H1 (cell line): ENCODE results near the gene BAK1. TPM values are rescaled to one million over a fixed set of nuclear protein-coding genes. Genes with fewer than 3 reads are reported as not detected.

Experiments used
- CTCF ChIA-PET: fragments of 300-600 bp; sonication (Branson Sonifier 250); formaldehyde crosslinking; loops from one replicate; lab custom pipeline; 2021; ENCODE audit not compliant: partially characterized antibody; lab: Charles Lee
- POLR2A ChIA-PET: fragments of 300-600 bp; sonication (Branson Sonifier 250); formaldehyde crosslinking; loops from one replicate; lab custom pipeline; 2021; ENCODE audit warnings: inconsistent platforms; ENCODE audit not compliant: partially characterized antibody; lab: Charles Lee
- DNase-seq, 2 experiments: peaks; one replicate each; pipeline versions ENCODE4 v3.0.0 to v3.0.0-alpha.2; 2010 to 2022; ENCODE audit warnings: low spot score in 2 of 2, low read depth in 1 of 2, mixed read lengths in 1 of 2
- FAIRE-seq: peaks from 2 replicates; lab custom pipeline; 2011; peaks lifted over from hg19 to GRCh38; lab: Jason Lieb, UNC
- H2AFZ ChIP-seq: 2 replicates; pipeline ENCODE4 v1.8.1; 2012; ENCODE audit warnings: low read length, inconsistent platforms
- H2AK5ac ChIP-seq: 2 replicates; pipeline ENCODE4 v1.6.1; 2013; ENCODE audit warnings: low read depth, low read length
- H2BK120ac ChIP-seq: replicated peaks from 2 replicates; pipeline ENCODE3; 2013; ENCODE audit warnings: low read depth, low read length, inconsistent platforms
- H2BK12ac ChIP-seq: 2 replicates; pipeline ENCODE4 v1.6.1; 2013; ENCODE audit warnings: low read depth, low read length
- H2BK15ac ChIP-seq: 2 replicates; pipeline ENCODE4 v1.6.1; 2013; ENCODE audit warnings: low read length
- H2BK20ac ChIP-seq: 2 replicates; pipeline ENCODE4 v1.6.1; 2013; ENCODE audit warnings: low read length
- H2BK5ac ChIP-seq: 2 replicates; pipeline ENCODE4 v1.6.1; 2013; ENCODE audit warnings: low read depth, low read length
- H3K14ac ChIP-seq: 2 replicates; pipeline ENCODE4 v1.6.1; 2013; ENCODE audit warnings: inconsistent platforms; ENCODE audit not compliant: insufficient read length
- H3K18ac ChIP-seq: 2 replicates; pipeline ENCODE4 v1.6.1; 2013; ENCODE audit warnings: low read length; ENCODE audit errors: extremely low read depth
- H3K23ac ChIP-seq: 2 replicates; pipeline ENCODE4 v1.6.1; 2013; ENCODE audit warnings: inconsistent platforms; ENCODE audit not compliant: insufficient read length
- H3K23me2 ChIP-seq: 2 replicates; pipeline ENCODE4 v1.6.1; 2013; ENCODE audit warnings: low read depth, low read length
- H3K27ac ChIP-seq: 2 replicates; pipeline ENCODE4 v1.6.1; 2011; ENCODE audit warnings: low read depth, low read length, inconsistent platforms
- H3K27me3 ChIP-seq, 4 experiments: replicated peaks in 1 of 4; 1 replicate in 1 of 4; 2 replicates in 3 of 4; pipeline versions ENCODE4 v1.6.1 to v1.8.1; 2011 to 2013; ENCODE audit warnings: low read length in 3 of 4, mild to moderate bottlenecking in 3 of 4, inconsistent platforms in 2 of 4, mixed read lengths in 2 of 4, moderate library complexity in 1 of 4; ENCODE audit not compliant: control insufficient read depth in 3 of 4, insufficient read depth in 3 of 4; ENCODE audit errors: extremely low read depth in 1 of 4
- H3K36me3 ChIP-seq, 4 experiments: 2 replicates each; pipeline versions ENCODE4 v1.6.1 to v1.8.1; 2011 to 2013; ENCODE audit warnings: mild to moderate bottlenecking in 4 of 4, low read length in 3 of 4, moderate library complexity in 2 of 4, control low read depth in 1 of 4, inconsistent platforms in 1 of 4; ENCODE audit not compliant: insufficient read depth in 4 of 4, control insufficient read depth in 2 of 4
- H3K4ac ChIP-seq: replicated peaks from 2 replicates; pipeline ENCODE3; 2013; ENCODE audit warnings: low read length, low read depth, mixed read lengths, inconsistent platforms; ENCODE audit not compliant: insufficient read length
- H3K4me1 ChIP-seq, 4 experiments: replicated peaks in 1 of 4; 1 replicate in 1 of 4; 2 replicates in 3 of 4; pipeline versions ENCODE4 v1.6.1 to v1.8.1; 2011 to 2013; ENCODE audit warnings: low read length in 3 of 4, inconsistent platforms in 2 of 4, mixed read lengths in 1 of 4; ENCODE audit not compliant: insufficient read depth in 4 of 4, control insufficient read depth in 3 of 4
- H3K4me2 ChIP-seq, 2 experiments: 2 replicates each; pipeline versions ENCODE4 v1.6.1 to v1.8.1; 2011 to 2013; ENCODE audit warnings: low read depth in 2 of 2, low read length in 2 of 2, control low read depth in 1 of 2, inconsistent platforms in 1 of 2, mild to moderate bottlenecking in 1 of 2; ENCODE audit not compliant: insufficient read depth in 1 of 2
- H3K4me3 ChIP-seq, 4 experiments: fragments of 200-600, 300-600 bp in 1 of 4; sonication (generic), shearing (Covaris generic), sonication (Bioruptor Twin) in 1 of 4; 2 replicates each; pipeline versions ENCODE4 v1.5.1 to v1.8.1; 2011 to 2016; ENCODE audit warnings: low read length in 4 of 4, low read depth in 3 of 4, control low read depth in 2 of 4, inconsistent platforms in 2 of 4, mild to moderate bottlenecking in 2 of 4, mixed read lengths in 1 of 4, moderate library complexity in 1 of 4; ENCODE audit not compliant: insufficient read depth in 2 of 4; ENCODE audit errors: extremely low read depth in 1 of 4
- H3K56ac ChIP-seq: replicated peaks from 2 replicates; pipeline ENCODE3; 2013; ENCODE audit warnings: low read depth, mild to moderate bottlenecking, mixed read lengths, low read length, inconsistent platforms; ENCODE audit not compliant: insufficient read length
- H3K79me1 ChIP-seq: 2 replicates; pipeline ENCODE4 v1.6.1; 2013; ENCODE audit warnings: low read depth, low read length, control low read depth
- H3K79me2 ChIP-seq, 2 experiments: 2 replicates each; pipeline versions ENCODE4 v1.6.1 to v1.8.1; 2012 to 2013; ENCODE audit warnings: low read length in 2 of 2, mild to moderate bottlenecking in 2 of 2, inconsistent platforms in 1 of 2; ENCODE audit not compliant: insufficient read depth in 2 of 2, control insufficient read depth in 1 of 2
- H3K9ac ChIP-seq, 4 experiments: replicated peaks in 1 of 4; 1 replicate in 1 of 4; 2 replicates in 3 of 4; pipeline versions ENCODE4 v1.6.1 to v1.8.1; 2011 to 2013; ENCODE audit warnings: low read depth in 3 of 4, low read length in 3 of 4, control low read depth in 2 of 4, mild to moderate bottlenecking in 2 of 4, moderate library complexity in 2 of 4, inconsistent platforms in 1 of 4; ENCODE audit errors: extremely low read depth in 1 of 4
- H3K9me3 ChIP-seq, 2 experiments: 2 replicates each; pipeline versions ENCODE4 v1.6.1 to v1.8.1; 2012 to 2013; ENCODE audit warnings: mild to moderate bottlenecking in 2 of 2, moderate library complexity in 2 of 2, control low read depth in 1 of 2, inconsistent platforms in 1 of 2, low read depth in 1 of 2, low read length in 1 of 2, mixed read lengths in 1 of 2; ENCODE audit not compliant: insufficient read depth in 2 of 2
- H4K20me1 ChIP-seq, 2 experiments: replicated peaks in 1 of 2; 2 replicates each; pipeline versions ENCODE3 to v1.8.1; 2011 to 2013; ENCODE audit warnings: inconsistent platforms in 2 of 2, low read length in 2 of 2, mild to moderate bottlenecking in 1 of 2; ENCODE audit not compliant: insufficient read depth in 2 of 2, control insufficient read depth in 1 of 2
- H4K5ac ChIP-seq: 2 replicates; pipeline ENCODE4 v1.6.1; 2013; ENCODE audit warnings: low read length, low read depth, mixed read lengths, inconsistent platforms; ENCODE audit not compliant: insufficient read length
- H4K8ac ChIP-seq: 2 replicates; pipeline ENCODE4 v1.8.0; 2013; ENCODE audit warnings: mild to moderate bottlenecking, moderate library complexity, low read length, inconsistent platforms; ENCODE audit not compliant: insufficient read depth; ENCODE audit errors: extremely low read depth
- H4K91ac ChIP-seq: replicated peaks from 2 replicates; pipeline ENCODE3; 2013; ENCODE audit warnings: low read length, mixed read lengths, inconsistent platforms; ENCODE audit not compliant: insufficient read length
- CEBPB ChIP-seq: IDR thresholded peaks from 2 replicates; pipeline ENCODE4 v1.6.1; 2012; ENCODE audit warnings: low read depth, low read length
- HDAC6 ChIP-seq: IDR thresholded peaks from one replicate; pipeline ENCODE4 v1.7.1; 2012; ENCODE audit warnings: low read depth, mild to moderate bottlenecking, inconsistent platforms, low read length, moderate library complexity
- KDM1A ChIP-seq: fragments of 200-600, 300-600 bp; sonication (generic); IDR thresholded peaks from 2 replicates; pipeline ENCODE4 v1.7.1; 2016; ENCODE audit warnings: mild to moderate bottlenecking, low read length, borderline replicate concordance
- NRF1 ChIP-seq: IDR thresholded peaks from 2 replicates; pipeline ENCODE4 v1.6.1; 2011; ENCODE audit warnings: mild to moderate bottlenecking, low read depth, low read length, improper control_type of control experiment
- POLR2AphosphoS5 ChIP-seq: IDR thresholded peaks from 2 replicates; pipeline ENCODE4 v1.6.1; 2011; ENCODE audit warnings: low read depth, low read length
- RFX5 ChIP-seq: IDR thresholded peaks from 2 replicates; pipeline ENCODE4 v1.6.1; 2011; ENCODE audit warnings: low read depth, low read length, improper control_type of control experiment, borderline replicate concordance
- WGBS, 2 experiments: shearing (Covaris generic) in 1 of 2; methylation state at CpG; one replicate each; pipeline versions ENCODE4 v1.1.6 to v1.1.7; 2013 to 2015; ENCODE audit warnings: low lambda C conversion rate in 2 of 2, mixed read lengths in 2 of 2, inconsistent platforms in 1 of 2, low coverage in 1 of 2, missing lambda C conversion rate in 1 of 2; ENCODE audit not compliant: insufficient replicate concordance in 2 of 2, insufficient coverage in 1 of 2, insufficient read length in 1 of 2; ENCODE audit errors: extremely low coverage in 1 of 2, missing lambda C conversion rate in 1 of 2; 5-methylcytosine and 5-hydroxymethylcytosine counted together
- polyA plus RNA-seq, 7 experiments: library from polyadenylated mRNA; depleted of rRNA in 3 of 7; stranded (reverse) in 5 of 7; unstranded in 2 of 7; fragments of >200 nt in 5 of 7; fragments of 200-250 nt in 2 of 7; gene quantifications; 1 replicate in 5 of 7; 2 replicates in 1 of 7; 4 replicates in 1 of 7; pipeline versions ENCODE4 v1.2.1 to v1.2.3, GENCODE V29; 2011 to 2013; ENCODE audit warnings: missing spikeins in 2 of 7, mixed read lengths in 2 of 7
- total RNA-seq: library from RNA; stranded (reverse); fragmentation: NEBNext Ultra II Directional; extraction: Animal tissue kit (Norgen Biotek cat#: 25700); gene quantifications from 2 replicates; pipeline ENCODE4 v1.2.1, GENCODE V29; 2021

The BAK1 gene
- total and polyA plus RNA-seq, 2 of the 8 experiments (the other 6 are each of a cell fraction or from before 2014, with no cell fraction given) = 43.3 to 43.4 TPM

GRCh38 chr6:33558801-33559200 lies 21.3 kb downstream of the BAK1 start:
- Histone ChIP-seq H4K8ac (no peak overlapping the region), H3K27ac (no peak overlapping the region), H3K9me3 (peaks cover 0 to 5% of the 10 kb centered on the region in 2 experiments; a peak in 2 of 4 replicates), H4K5ac (no peak overlapping the region), H3K23me2 (no peaks in the 10 kb centered on the region), H3K18ac (no peak overlapping the region), H2AK5ac (no peak overlapping the region), H3K9ac (no peak overlapping the region), H2BK15ac (no peak overlapping the region), H2BK20ac (no peak overlapping the region), H4K20me1 (no peaks in the 10 kb centered on the region), H3K4me1 (no peaks in the 10 kb centered on the region), H3K79me1 (no peaks in the 10 kb centered on the region), H3K27me3 (no peaks in the 10 kb centered on the region), H3K56ac (no peak overlapping the region), H3K36me3 (no peaks in the 10 kb centered on the region), H2AFZ (no peak overlapping the region), H3K79me2 (no peaks in the 10 kb centered on the region), H3K4me2 (no peak overlapping the region), H3K23ac (no peak overlapping the region), H2BK5ac (no peak overlapping the region), H4K91ac (no peak overlapping the region), H3K14ac (no peak overlapping the region), H2BK120ac (no peak overlapping the region), H3K4ac (no peak overlapping the region), H3K4me3 (no peak overlapping the region), H2BK12ac (no peak overlapping the region)
- POLR2A ChIA-PET = no interaction called here
- DNase-seq (no peak), FAIRE-seq (no peak)
- CTCF ChIA-PET = interaction anchor here (1.0 to 1.3 kb wide), 3 partner anchors 11 to 48 kb away, joined by 3 to 4 read pairs (median 4); partner anchors contain the start of gene BAK1
- TF ChIP-seq HDAC6 (no peak), CEBPB (no peak), KDM1A (no peak), POLR2AphosphoS5 (no peak), RFX5 (no peak), NRF1 (no peak)
- WGBS, 2 experiments = 91% methylated on average over 8 of the region's 8 CpGs; no CpG with 5 or more reads in 1 of the 2 experiments
